Transverse colon (tissue), 4 donors: ENCODE measurements around the gene C6orf136. TPM values are rescaled to one million over a fixed set of nuclear protein-coding genes. Genes with fewer than 3 reads are reported as not detected.

Experiments used
- DNase-seq: peaks from one replicate; pipeline ENCODE4 v3.0.0-alpha.2; 2019
- H3K27ac ChIP-seq, 4 donors: fragments of 200-600 bp; sonication (generic); 2 replicates each; pipeline ENCODE4 v1.5.1; 2016 to 2018; ENCODE audit warnings: inconsistent platforms in 4 of 4
- H3K27me3 ChIP-seq: fragments of 200-600 bp; sonication (generic); 2 replicates; pipeline ENCODE4 v1.5.1; 2017; ENCODE audit warnings: inconsistent platforms
- H3K36me3 ChIP-seq, 4 donors: fragments of 200-600 bp; sonication (generic); 2 replicates each; pipeline ENCODE4 v1.5.1; 2017 to 2019; ENCODE audit warnings: inconsistent platforms in 4 of 4
- H3K4me1 ChIP-seq, 4 donors: fragments of 200-600 bp; sonication (generic); 2 replicates each; pipeline ENCODE4 v1.5.1; 2017 to 2020; ENCODE audit warnings: inconsistent platforms in 4 of 4
- H3K4me3 ChIP-seq, 4 donors: fragments of 200-600 bp; sonication (generic); 1 replicate in 1 of 4; 2 replicates in 3 of 4; pipeline versions ENCODE4 v1.5.1 to v1.6.1; 2017 to 2019; ENCODE audit warnings: inconsistent platforms in 4 of 4
- H3K9me3 ChIP-seq, 2 donors: fragments of 200-600 bp; sonication (generic); 2 replicates each; pipeline ENCODE4 v1.5.1; 2017 to 2019; ENCODE audit warnings: inconsistent platforms in 2 of 2
- EP300 ChIP-seq: sonication (generic); formaldehyde crosslinking; IDR thresholded peaks from one replicate; pipeline ENCODE4 v1.6.1; 2017; ENCODE audit warnings: antibody characterized with exemption, low read depth
- POLR2A ChIP-seq: fragments of 450-650 bp; IDR thresholded peaks from one replicate; pipeline ENCODE4 v1.6.1; 2016; ENCODE audit warnings: antibody characterized with exemption, mild to moderate bottlenecking, moderate library complexity
- POLR2AphosphoS5 ChIP-seq, 3 donors: sonication (generic); formaldehyde crosslinking; IDR thresholded peaks; one replicate each; pipeline ENCODE4 v1.6.1; 2016; ENCODE audit warnings: antibody characterized with exemption in 3 of 3
- WGBS, 2 donors: methylation state at CpG; one replicate each; pipeline ENCODE4 v1.1.5; 2018; ENCODE audit warnings: low coverage in 1 of 2; 5-methylcytosine and 5-hydroxymethylcytosine counted together
- in situ Hi-C, 4 donors: fragments of 200-750 bp; cut with MboI; loops; one replicate each; pipeline versions ENCODE4 v1.15.0 to v1.15.1; 2017; ENCODE audit warnings: low sequenced_read_pairs in 3 of 4, low pct_ligation_motif_present in 1 of 4, low pct_unique_long_range_greater_than_20kb in 1 of 4
- intact Hi-C: fragments of 100-400 bp; cut with DNase I; formaldehyde crosslinking; loops from one replicate; pipeline ENCODE4 v1.15.1; 2023; ENCODE audit warnings: low total_unique reads
- total RNA-seq, 4 donors: library from RNA; depleted of rRNA; stranded (reverse); fragments of >200 nt; gene quantifications; one replicate each; pipeline ENCODE4 v1.1.0, GENCODE V29; 2016
- TF ChIP-seq, protein P1 (sequence below), 5 experiments: fragments of 200-600 bp in 3 of 5; fragments of 450-650 bp in 2 of 5; sonication (generic) in 3 of 5; IDR thresholded peaks; 1 replicate in 2 of 5; 2 replicates in 3 of 5; pipeline ENCODE4 v1.5.1; 2016 to 2017; ENCODE audit warnings: antibody characterized with exemption in 5 of 5, inconsistent platforms in 3 of 5, mild to moderate bottlenecking in 2 of 5, moderate library complexity in 1 of 5

Gene C6orf136
- total RNA-seq, 4 donors from 2014 or later: 49.1 to 301 (median 63.5) TPM

GRCh38 chr6:30672445-30673253, 25.7 kb downstream of the C6orf136 start, which contains the start of gene DHX16:
Gene DHX16, minus strand, starts transcription at chr6:30673006. Its CDS starts 165 bp downstream, at chr6:30672841.
- Histone ChIP-seq H3K4me1 (peaks cover 6 to 21% (median 16%) of the 10 kb centered on the region in 4 donors), H3K27me3 (no peaks in the 10 kb centered on the region), H3K27ac (peak within 1 kb of the TSS; percentile 84 to 93 (median 90)), H3K36me3 (peaks cover 0 to 25% (median 8%) of the 10 kb centered on the region in 4 donors), H3K4me3 (peak within 1 kb of the TSS; percentile 86 to 98 (median 92)), H3K9me3 (no peaks in the 10 kb centered on the region)
- TF ChIP-seq, protein P1, sequence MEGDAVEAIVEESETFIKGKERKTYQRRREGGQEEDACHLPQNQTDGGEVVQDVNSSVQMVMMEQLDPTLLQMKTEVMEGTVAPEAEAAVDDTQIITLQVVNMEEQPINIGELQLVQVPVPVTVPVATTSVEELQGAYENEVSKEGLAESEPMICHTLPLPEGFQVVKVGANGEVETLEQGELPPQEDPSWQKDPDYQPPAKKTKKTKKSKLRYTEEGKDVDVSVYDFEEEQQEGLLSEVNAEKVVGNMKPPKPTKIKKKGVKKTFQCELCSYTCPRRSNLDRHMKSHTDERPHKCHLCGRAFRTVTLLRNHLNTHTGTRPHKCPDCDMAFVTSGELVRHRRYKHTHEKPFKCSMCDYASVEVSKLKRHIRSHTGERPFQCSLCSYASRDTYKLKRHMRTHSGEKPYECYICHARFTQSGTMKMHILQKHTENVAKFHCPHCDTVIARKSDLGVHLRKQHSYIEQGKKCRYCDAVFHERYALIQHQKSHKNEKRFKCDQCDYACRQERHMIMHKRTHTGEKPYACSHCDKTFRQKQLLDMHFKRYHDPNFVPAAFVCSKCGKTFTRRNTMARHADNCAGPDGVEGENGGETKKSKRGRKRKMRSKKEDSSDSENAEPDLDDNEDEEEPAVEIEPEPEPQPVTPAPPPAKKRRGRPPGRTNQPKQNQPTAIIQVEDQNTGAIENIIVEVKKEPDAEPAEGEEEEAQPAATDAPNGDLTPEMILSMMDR (IDR thresholded peaks at IDR 0.05): peak; percentile 79 to 94 (median 88)
- peak; percentile 65 for TF ChIP-seq POLR2A
- peak; percentile 73 to 89 (median 81) for TF ChIP-seq POLR2AphosphoS5 (IDR thresholded peaks at IDR 0.05)
- no peak for TF ChIP-seq EP300
- intact Hi-C loops: loop anchor here (10.0 kb wide), 1 partner anchor 212 kb away; the partner anchor contains the start of gene DDR1
- WGBS, 2 donors: 0 to 1% methylated on average over 10 to 42 of the region's 57 CpGs
- DNase-seq: peak; percentile 97
- in situ Hi-C loops: loop anchor here in 1 of 4 donors (10.0 kb wide), 1 partner anchor 48 kb away; the partner anchor contains the start of gene ATAT1

GRCh38 chr6:30676660-30677285, 29.8 kb downstream of the C6orf136 start:
- WGBS, 2 donors: 80 to 88% methylated on average over 6 to 10 of the region's 10 CpGs
- in situ Hi-C loops (loop anchor here in 3 of 4 donors (5.0 to 10.0 kb wide), 2 partner anchors 51 to 52 kb away; partner anchors contain the start of gene ATAT1 (in 1 of the 3)), intact Hi-C loops (loop anchor here (5.0 to 10.0 kb wide), 2 partner anchors 208 to 1186 kb away; partner anchors contain the start of genes DDR1 and NEU1)
- peaks cover 2 to 43% (median 38%) of the 10 kb centered on the region in 4 donors for H3K4me1 ChIP-seq
- no peaks in the 10 kb centered on the region for H3K9me3 ChIP-seq
- H3K27me3 ChIP-seq: no peaks in the 10 kb centered on the region
- H3K27ac ChIP-seq: no peak overlapping the region
- TF ChIP-seq, protein P1 (IDR thresholded peaks at IDR 0.05): no peak
- TF ChIP-seq POLR2A (no peak), POLR2AphosphoS5 (IDR thresholded peaks at IDR 0.05) (no peak), EP300 (no peak)
- peaks cover 0 to 12% (median 5%) of the 10 kb centered on the region in 4 donors for H3K36me3 ChIP-seq
- H3K4me3 ChIP-seq: no peak overlapping the region
- no peak for DNase-seq

GRCh38 chr6:30678964-30679726, 32.2 kb downstream of the C6orf136 start:
- intact Hi-C loops: loop anchor here (1.0 to 10.0 kb wide), 3 partner anchors 43 to 1183 kb away; partner anchors contain the start of genes DDR1 and NEU1
- Histone ChIP-seq H3K9me3 (no peaks in the 10 kb centered on the region), H3K4me3 (peak overlapping the region in 1 of 4 donors; percentile 72), H3K27ac (peak overlapping the region; percentile 93 to 99 (median 96)), H3K36me3 (peaks cover 0 to 12% (median 5%) of the 10 kb centered on the region in 4 donors), H3K27me3 (no peaks in the 10 kb centered on the region), H3K4me1 (peaks cover 0 to 54% (median 32%) of the 10 kb centered on the region in 4 donors)
- TF ChIP-seq POLR2A (no peak), POLR2AphosphoS5 (IDR thresholded peaks at IDR 0.05) (peak in 2 of 3 donors; percentile 30 to 31)
- TF ChIP-seq, protein P1 (IDR thresholded peaks at IDR 0.05): peak; percentile 96 to 99 (median 96)
- 4 to 6% methylated on average over 15 to 31 of the region's 31 CpGs for WGBS, 2 donors
- peak; percentile 91 for DNase-seq
- in situ Hi-C loops: loop anchor here in 3 of 4 donors (5.0 to 10.0 kb wide), 2 partner anchors 48 to 54 kb away; partner anchors contain the start of gene ATAT1 (in 1 of the 3)
